Activated gamma-delta T cell (primary cell): ENCODE measurements around the gene DDX24.
"Not testable (repeated sequence)": the region's sequence is repeated elsewhere in the genome, so short reads cannot be mapped to it uniquely, and the experiment has no call there.

Experiments
- DNase-seq: peaks from one replicate; lab custom pipeline; 2025; lab: John Stamatoyannopoulos, UW

Gene DDX24

DNA sequence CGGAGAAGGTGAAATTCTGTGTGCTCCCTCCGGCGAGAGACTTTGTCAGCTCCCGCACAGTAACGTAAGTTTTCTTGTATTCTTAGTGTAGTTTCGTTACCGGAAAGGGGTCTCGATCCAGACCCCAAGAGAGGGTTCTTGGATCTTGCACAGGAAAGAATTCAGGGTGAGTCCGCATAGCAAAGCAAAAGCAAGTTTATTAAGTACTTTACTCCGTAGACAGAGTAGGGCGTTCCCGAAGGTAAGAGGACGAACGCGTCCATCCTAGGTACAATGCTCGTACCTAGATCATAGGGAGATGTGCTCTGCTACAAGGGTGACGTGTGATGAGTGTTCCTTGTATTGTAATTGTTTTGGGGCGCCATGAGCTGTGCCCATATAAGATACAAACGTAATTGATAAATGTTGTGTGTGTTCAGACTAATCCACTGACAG lies 401 bp upstream of the DDX24 start:
- DNase-seq, result no peak

DNA sequence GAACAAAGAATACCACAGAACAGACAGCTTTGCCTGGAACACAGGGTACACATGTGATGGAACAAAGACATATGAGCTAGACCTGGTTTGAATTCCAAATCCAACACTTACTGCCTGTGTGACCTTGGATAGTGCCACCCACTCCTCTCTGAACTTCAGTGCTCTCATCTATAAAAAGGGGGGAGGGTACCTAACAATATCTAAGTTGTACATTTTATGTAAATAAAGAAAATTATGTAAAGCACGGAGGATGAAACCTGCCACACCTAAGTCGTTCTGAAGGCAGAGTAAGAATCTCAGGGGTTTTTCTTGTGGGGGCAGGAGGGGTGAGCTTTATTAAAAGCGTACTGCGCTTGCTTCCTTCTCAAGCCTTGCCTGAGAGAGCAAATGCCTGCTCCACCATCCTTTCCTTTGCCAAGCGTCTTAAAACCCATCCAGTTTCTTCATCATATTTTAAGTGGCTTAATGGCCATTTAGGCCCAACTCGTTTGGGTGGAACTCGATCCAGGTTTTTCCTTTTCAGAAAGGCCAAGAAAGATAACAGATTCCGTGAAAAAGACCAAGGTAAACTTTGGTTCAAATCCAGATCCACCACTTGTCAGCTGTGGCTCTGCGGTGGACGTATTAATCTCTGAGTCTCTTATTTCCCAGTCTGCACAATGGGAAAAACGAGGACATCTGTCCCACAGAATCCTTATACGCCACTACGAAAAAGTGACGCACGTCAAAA lies 946 bp downstream of the DDX24 start:
- DNase-seq, result no peak

DNA sequence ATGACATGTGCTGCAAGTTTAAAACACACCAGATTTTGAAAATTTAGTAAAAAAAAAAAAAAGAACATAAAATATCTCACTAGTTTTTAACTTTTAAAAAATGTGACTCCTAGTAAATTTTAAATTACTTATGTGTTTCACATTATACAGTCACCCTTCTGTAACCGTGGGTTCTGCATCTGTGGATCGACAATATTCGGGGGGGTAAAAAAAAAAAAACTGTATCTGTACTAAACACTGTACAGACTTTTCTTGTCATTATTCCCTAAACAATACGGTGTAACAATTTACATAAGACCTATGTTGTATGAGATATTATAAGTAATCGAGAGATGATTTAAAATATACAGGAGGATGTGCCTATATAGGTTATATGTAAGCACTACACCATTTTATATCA lies 3.2 kb downstream of the DDX24 start:
- DNase-seq, result no peak

DNA sequence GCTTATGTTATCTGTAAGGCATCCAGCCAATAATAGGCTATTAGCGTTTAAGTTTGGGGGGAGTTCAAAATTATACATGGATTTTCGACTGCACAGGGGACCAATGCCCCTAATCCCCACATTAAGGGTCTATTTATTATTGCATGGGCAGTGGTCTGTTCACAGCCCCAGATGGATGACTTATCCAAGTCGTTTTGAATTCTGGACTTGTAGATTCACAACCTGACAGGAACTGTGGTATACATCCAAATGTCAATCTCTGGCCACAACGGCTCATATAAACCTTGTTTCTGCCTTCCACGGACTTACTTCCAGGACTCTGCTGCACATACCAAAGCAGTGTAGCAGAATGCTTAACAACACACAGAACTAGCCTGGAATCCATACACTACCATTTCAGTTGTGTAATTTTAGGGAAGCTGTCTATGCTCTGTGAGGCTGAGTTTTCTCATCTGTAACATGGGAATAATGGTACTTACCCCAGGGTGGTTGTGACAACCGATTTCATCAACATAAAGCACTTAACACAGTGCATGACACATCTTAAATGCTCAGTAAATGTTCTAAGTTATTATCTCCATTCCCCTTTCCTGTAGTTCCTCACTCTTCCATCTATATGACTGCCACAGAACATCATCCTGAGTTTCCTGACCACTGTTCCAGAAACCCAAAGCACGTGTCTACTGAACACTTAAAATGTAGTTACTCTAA lies 3.7 kb downstream of the DDX24 start:
- no peak for DNase-seq

DNA sequence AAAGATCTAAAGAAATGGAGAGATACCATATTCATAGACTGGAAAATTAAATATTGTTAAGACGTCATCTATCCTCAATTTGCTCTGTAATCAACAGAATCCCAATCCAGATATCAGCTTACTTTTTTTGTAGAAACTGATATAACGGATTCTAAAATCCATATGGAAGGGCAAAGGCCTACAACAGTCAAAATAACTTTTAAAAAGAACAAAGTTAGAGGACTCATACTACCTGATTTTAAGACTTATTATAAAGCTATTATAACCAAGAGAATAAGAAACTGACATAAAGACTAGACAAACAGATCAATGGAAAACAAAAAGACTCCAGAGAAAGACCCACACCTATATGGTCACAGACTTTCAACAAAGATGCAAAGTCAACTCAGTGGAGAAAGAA lies 6.0 kb downstream of the DDX24 start:
- DNase-seq, result no peak

DNA sequence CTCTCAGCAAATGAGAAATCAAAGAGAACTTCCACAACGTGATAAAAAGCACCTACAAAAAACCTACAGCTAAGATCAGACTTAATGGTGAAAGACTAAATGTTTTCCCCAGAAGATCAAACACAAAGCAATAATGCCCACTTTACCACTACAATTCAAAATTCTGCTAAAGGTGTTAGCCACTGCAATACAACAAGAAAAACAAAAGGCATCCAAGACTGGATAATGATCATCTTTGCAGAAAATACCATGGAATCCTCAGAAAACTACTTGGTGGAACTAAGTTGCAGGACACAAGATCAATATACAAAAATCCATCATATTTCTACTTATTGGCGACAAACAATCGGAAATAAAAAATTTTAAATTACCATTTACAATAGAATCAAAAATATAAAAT lies 6.5 kb downstream of the DDX24 start:
- no peak for DNase-seq

DNA sequence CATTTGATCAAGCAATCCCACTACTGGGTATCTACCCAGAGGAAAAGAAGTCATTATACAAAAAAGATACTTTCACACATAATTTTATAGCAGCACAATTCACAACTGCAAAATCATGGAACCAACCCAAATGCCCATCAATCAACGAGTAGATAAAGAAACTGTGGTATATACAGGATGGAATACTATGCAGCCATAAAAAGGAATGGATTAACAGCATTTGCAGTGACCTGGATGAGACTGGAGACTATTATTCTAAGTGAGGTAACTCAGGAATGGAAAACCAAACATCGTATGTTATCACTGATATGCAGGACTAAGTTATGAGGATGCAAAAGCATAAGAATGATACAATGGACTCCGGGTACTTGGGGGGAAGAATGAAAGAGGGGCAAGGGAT lies 8.9 kb downstream of the DDX24 start:
- not testable (repeated sequence) for DNase-seq

DNA sequence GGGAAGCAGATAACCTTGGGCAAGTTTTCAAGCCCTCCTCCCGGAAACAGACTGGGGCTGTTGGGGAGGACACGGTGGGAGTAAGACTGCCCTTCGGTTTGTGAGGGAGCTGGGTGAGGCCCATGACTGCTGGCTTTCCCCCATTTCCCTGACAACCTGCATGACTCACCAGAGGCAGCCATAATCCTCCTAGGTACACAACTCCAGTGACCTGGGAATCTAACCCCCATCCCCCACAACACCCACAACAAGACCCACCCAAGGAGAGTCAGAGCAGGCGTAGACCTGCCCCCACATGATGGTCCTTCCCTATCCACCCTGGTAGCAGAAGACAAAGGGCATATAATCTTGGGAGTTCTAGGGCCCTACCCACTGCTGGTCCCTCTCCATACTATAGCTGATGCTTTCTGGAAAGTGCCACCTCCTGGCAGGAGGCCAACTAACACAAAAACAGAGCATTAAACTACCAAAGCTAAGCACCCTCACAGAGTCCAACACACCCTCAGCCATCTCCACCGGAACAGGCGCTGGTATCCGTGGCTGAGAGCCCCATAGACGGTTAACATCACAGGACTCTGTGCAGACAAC lies 14.8 kb downstream of the DDX24 start:
- no peak for DNase-seq

DNA sequence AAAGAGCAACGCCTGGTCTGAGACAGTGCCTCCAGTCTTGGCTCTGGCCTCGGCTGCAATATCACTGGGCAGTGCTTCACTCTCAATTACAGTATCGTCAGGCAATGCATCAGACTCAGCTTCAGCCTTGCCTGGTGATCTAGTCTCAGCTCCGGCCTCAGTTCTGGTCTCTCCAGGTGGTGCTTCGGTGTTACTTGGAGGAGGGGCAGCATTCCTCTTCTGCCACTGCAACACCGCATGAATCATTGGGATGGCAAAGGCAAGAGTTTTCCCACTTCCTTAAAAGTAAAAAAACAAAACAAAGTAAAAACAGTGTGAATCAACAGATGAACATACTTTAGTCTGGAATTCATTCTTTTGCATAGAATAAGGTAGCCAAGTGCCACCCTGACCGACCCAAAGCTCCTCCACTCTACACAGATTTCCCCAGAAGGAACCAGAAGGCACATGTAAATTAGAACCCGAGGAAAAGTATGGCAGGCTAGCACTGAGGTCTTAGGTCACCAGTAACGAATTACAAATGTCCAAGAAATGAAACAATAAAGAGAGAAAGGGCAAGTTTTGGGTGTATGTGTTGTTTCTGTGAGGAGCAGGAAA lies 18.6 kb downstream of the DDX24 start:
- DNase-seq, result no peak

DNA sequence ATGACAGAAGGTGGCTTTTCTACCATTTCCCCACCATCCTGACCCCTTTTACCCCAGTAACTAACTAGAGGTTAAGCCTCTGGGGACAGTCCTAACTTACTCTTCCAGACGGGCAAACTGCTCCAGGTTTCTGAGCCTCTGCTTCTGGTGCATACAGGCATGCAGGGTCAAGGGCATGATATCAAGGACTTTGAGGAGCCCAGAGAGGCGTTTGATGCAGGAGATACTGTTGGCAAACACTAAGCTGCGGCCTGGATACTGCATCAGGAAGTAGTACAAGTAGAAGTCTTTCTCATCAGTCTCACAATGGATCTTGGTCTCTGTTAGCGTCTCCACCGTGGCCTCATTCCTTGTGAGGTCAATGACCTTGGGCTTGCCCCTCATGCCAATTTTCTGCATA lies 21.0 kb downstream of the DDX24 start:
- DNase-seq, result no peak

DNA sequence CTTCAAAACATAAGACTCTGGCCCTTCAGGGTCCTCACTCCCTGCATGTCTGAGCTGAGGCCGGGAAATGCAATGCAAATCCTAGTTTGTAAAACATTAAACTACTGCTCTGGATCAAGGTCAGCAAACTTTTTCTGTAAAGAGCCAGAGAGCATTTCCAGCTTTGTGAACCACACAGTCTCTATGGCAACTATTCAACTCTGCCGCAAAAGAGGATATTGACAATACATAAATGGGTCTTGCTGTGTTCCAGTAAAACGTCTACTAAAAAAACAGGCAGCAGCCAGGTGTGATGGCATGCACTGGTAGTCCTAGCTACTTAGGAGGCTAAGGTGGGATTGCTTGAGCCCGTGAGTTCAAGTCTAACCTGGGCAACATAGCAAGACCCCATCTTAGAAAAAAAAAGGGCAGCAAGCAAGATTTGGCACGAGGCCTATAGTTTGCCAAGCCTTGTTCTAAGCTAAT lies 22.3 kb downstream of the DDX24 start:
- DNase-seq, result no peak

DNA sequence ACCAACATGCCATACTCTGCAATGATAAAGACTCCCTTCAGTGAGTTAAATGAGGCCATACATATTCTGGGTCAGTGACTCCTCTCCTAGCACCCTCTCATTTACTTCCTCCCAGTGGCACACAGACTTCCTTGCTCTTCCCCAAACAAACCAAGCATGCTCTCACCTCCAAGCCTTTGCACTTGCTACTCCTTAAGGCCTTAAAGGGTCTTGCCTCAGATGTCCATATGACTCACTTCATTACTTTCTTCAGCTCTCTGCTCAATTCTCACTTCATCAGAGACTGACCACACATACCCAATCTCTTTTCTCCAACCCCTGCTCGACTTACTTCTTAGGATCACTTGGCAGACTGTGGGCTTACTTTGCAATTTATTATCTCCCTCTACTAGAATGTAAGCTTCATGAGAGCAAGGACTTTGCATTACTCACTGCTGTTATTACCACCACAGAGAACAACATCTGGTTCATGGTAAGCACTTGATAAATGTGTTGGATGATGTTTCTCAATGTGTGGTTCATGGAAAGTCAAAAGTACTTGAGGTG lies 22.8 kb downstream of the DDX24 start:
- DNase-seq, result no peak

DNA sequence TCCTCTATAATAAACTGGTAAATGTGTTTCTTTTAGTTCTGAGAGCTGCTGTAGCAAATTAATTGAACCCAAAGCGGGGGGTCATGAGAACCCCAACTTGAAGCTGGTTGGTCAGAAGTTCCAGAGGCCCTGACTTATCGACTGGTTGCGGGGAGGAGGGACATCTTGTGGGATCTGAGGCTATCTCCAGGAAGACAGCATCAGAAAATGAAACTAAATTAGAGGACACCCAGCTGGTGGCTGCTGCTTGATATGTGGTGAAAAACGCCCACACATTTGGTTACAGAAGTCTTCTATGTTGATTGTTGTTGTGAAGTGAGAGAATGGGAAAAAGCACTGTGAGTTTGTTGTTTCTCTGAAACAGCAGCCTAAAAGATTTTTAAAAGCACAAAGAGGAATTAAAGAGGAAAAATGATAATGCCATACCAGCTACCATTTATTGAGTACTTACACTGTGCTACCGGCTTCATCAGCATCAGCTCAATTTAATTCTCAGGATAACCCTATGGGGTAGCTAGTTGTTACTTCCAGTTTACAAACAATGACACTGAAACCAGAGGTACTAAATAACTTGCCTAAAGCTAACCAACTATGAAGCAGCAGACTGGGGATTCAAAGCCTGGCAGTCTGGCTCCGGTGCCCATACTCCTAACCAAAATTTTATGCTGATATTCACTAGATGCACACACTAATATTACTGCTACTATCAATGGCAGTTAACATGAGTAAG lies 24.3 kb downstream of the DDX24 start:
- DNase-seq, result no peak

DNA sequence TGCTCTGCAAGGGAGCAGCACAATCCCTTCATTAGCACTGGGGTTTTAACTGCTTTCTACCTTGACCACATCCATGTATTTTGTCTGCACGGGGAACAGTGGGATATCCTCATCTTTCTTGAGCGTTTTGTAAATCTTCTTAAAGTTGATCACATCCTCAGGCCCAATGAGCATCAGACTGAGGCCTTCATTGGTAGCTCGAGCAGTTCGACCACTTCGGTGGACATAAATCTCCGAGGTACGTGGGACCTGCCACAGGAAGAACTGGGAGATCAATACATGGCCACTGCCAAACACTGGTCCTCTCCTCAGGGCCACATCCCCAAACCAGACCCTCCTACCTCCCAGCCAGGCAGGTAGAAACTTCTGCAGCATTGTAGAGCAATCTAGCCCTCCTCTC lies 26.1 kb downstream of the DDX24 start:
- DNase-seq, result no peak

DNA sequence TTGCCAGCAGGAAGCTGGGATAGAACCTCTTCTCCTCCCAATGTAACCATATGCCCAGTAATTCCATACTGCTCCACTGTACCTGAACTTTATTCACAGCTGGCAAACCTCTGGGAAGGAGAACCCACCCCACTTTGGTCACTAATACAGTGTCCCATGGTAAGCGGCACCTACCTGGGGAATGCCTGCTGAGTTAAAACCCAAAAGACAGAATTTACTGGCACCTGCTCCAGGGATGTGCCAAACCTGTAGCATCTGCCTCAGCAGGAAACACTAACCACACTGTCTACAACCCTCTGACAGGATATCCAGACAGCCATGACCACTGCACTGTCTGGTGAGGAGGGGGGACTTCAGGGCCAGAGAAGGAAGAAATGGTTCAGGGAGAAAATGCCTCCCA lies 26.6 kb downstream of the DDX24 start:
- DNase-seq, result no peak

DNA sequence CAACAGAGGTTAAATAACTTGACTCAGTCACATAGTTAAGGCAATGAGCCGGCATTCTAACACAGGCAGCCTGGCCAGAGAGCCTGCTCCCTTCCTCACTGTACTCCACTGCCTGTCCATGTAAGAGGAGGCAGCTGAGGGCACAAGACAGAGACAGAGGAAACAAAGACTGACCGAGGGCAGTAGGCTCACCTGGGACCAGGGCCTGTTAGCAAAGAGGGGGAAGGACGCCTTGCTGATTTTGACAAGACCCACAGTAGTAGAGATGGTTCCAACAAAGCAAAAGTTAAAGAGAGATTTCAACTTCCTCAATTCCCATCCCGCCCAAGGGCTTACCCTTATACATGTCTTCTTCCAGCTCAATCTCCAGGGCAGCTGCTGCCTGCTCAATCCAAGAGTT lies 28.3 kb downstream of the DDX24 start:
- DNase-seq, result no peak

DNA sequence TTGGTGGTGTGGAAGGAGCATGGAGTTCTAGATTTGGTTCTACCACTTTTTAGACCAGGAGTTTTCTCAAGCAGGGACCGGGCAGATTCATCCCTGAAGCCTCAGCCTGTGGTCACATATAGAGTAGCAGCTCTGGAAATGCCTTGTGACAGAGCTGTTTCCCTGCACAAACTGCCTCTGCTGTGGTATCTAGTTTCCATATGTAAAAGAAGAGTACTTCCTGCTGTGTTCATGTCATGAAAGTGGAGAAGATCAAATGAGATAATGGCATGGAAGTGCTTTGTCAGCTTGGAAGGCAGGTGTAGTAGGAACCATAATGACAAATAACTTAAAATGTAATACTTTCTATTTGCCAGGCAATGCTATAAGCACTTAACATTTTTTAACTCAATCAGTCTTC lies 28.8 kb downstream of the DDX24 start:
- DNase-seq, result no peak

DNA sequence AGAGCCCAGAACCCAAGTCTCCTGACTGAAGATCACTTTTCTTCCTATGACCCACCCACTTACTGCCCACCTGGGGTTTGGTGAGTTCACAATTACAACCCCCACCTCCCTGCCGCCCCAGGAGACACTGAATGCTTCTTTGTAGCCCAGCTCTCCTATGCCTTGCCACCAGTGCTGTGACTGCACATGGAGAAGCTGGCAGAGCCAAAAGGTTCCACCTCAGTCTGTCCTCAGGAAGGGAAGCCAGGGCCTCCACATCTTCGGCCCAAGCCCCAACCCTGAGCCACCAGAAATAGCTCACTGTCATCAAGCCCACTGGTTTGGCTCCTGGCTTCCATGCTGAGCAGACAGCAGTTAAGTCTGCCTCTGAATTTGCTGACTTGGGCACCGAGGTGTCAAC lies 29.2 kb downstream of the DDX24 start:
- no peak for DNase-seq

DNA sequence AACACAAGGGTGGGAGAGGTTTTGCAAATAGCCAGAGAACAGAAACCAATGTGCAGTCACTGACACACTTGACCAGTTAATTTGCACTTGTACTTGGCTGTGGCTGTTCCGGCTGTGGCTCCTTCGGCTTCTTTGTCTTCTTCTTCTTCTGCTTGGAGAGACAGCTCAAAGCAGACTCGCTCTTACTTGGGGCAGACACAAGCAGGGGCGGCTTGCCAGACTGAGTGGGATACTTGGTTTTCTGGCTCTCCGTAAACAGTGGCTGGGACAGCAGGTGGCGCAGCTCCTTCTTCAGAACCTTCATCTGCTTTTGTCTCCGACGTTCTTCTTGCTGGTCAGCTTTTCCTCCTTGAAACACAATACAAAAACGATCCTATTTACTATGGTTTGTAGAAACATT lies 29.9 kb downstream of the DDX24 start:
- no peak for DNase-seq

DNA sequence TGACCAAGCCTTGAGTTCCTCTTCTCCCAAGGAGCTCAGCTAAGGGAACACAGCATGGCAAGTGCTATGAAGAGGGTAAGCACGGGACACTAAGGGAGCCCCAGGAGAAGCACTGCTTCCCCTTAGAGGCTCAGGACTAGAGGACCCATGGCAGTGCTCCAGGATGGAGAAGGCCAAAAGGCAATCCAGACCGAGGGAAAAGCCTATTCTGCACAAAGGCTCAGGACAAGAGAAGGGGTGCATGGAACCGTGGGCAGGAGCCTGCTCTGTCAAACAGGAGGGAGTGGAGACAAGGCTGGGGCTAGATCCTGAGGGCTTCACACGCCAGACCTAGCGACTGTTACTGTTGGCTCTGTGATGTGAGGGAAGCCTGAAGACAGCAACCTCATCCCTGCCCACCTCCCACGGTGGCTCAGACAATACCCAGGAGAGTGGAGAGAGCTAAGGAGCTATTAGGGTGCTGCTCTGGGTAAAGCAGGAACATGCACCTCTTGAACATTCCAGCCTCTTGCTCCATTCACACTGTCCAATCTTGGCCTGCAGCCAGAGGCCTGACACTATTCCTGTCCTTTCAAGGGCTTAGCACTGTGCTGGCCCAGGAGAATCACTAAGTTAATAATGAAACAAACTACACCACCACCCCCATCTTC lies 30.6 kb downstream of the DDX24 start:
- no peak for DNase-seq

DNA sequence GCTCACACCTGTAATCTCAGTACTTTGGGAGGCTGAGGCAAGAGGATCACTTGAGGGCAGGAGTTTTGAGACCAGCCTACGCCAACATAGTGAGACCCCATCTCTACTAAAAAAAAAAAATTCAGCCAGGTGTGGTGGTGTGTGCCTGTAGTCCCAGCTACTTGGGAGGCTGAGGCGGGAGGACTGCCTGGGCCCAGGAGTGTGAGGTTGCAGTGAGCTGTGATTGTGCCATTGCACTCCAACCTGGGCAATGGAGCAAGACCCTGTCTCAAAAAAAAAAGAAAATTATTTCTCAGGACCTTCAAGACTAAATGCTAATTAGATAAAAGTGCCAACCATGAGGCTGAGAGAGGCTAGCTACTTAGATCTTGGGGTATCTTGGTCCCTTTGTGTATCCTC lies 31.4 kb downstream of the DDX24 start:
- DNase-seq, result no peak
